ENCODE data around the gene TNRC6A. TPM values are rescaled to one million over a fixed set of nuclear protein-coding genes. Genes with fewer than 3 reads are reported as not detected.
"Not testable (repeated sequence)": the region's sequence is repeated elsewhere in the genome, so short reads cannot be mapped to it uniquely, and the experiment has no call there.

Gene TNRC6A
- polyA plus RNA-seq, 1 donor = 34.1 TPM

GRCh38 chr16:24761526-24761925 lies 32.1 kb downstream of the TNRC6A start:
- DNase-seq = no peak

GRCh38 chr16:24764916-24765315 lies 35.5 kb downstream of the TNRC6A start:
- DNase-seq = no peak

- no peak for DNase-seq
Observed at GRCh38 chr16:24766057-24766456, 36.6 kb downstream of the TNRC6A start.

- DNase-seq = no peak
Observed at GRCh38 chr16:24769806-24770205, 40.4 kb downstream of the TNRC6A start.

- DNase-seq = no peak
Observed at GRCh38 chr16:24771132-24771778, 41.8 kb downstream of the TNRC6A start.

- no peak for DNase-seq
Observed at GRCh38 chr16:24771779-24772157, 42.3 kb downstream of the TNRC6A start.

- no peak for DNase-seq
Observed at GRCh38 chr16:24773771-24774427, 44.4 kb downstream of the TNRC6A start.

- DNase-seq = no peak
Observed at GRCh38 chr16:24774510-24774909, 45.1 kb downstream of the TNRC6A start.

- DNase-seq = no peak
Observed at GRCh38 chr16:24775455-24775854, 46.0 kb downstream of the TNRC6A start.

- DNase-seq = peak; percentile 8
Observed at GRCh38 chr16:24776501-24777220, 47.2 kb downstream of the TNRC6A start.

GRCh38 chr16:24778671-24779070 lies 49.2 kb downstream of the TNRC6A start:
- no peak for DNase-seq

- DNase-seq = no peak
Observed at GRCh38 chr16:24781256-24781655, 51.8 kb downstream of the TNRC6A start.

GRCh38 chr16:24784121-24784520 lies 54.7 kb downstream of the TNRC6A start:
- no peak for DNase-seq

GRCh38 chr16:24789881-24790280 lies 60.4 kb downstream of the TNRC6A start:
- DNase-seq = no peak

GRCh38 chr16:24800586-24800985 lies 71.1 kb downstream of the TNRC6A start:
- no peak for DNase-seq

- DNase-seq = no peak
Observed at GRCh38 chr16:24801761-24802302, 72.4 kb downstream of the TNRC6A start.

GRCh38 chr16:24805484-24805883 lies 76.0 kb downstream of the TNRC6A start:
- DNase-seq = no peak

- no peak for DNase-seq
Observed at GRCh38 chr16:24807301-24807700, 77.8 kb downstream of the TNRC6A start.

- DNase-seq = no peak
Observed at GRCh38 chr16:24810951-24811843, 81.7 kb downstream of the TNRC6A start.

GRCh38 chr16:24812813-24813212 lies 83.4 kb downstream of the TNRC6A start:
- not testable (repeated sequence) for DNase-seq

GRCh38 chr16:24815021-24815420 lies 85.6 kb downstream of the TNRC6A start:
- DNase-seq = no peak

GRCh38 chr16:24816688-24817087 lies 87.2 kb downstream of the TNRC6A start:
- no peak for DNase-seq
